T-cell (primary cell): ENCODE results near the gene LAYN. TPM values are rescaled to one million over a fixed set of nuclear protein-coding genes. Genes with fewer than 3 reads are reported as not detected.

Source experiments
- ATAC-seq, 4 experiments: fragments of 200-7000 bp in 3 of 4; fragments of 150-1000 bp in 1 of 4; cut with Tn5 transposase; replicated peaks in 1 of 4; 1 replicate in 3 of 4; 2 replicates in 1 of 4; pipeline ENCODE4 v1.10.0; 2021; ENCODE audit warnings: moderate library complexity in 3 of 4, mild to moderate bottlenecking in 2 of 4, moderate number of reproducible peaks in 1 of 4
- CTCF ChIA-PET, 2 donors: fragments of 300-600 bp; sonication (Branson Sonifier 250); formaldehyde crosslinking; loops; one replicate each; lab custom pipeline; 2022; ENCODE audit warnings: antibody characterized with exemption in 2 of 2; lab: Charles Lee
- POLR2A ChIA-PET, 2 donors: fragments of 300-600 bp; sonication (Branson Sonifier 250); formaldehyde crosslinking; loops; one replicate each; lab custom pipeline; 2022; ENCODE audit warnings: antibody characterized with exemption in 2 of 2; lab: Charles Lee
- DNase-seq, 35 experiments: peaks; one replicate each; pipeline versions ENCODE4 v3.0.0 to v3.0.0-alpha.2; 2013 to 2023
- H3K27ac ChIP-seq: one replicate; pipeline ENCODE4 v1.5.1; 2013; ENCODE audit warnings: low read length
- H3K27me3 ChIP-seq, 2 experiments: replicated peaks in 1 of 2; 1 replicate in 1 of 2; 2 replicates in 1 of 2; pipeline versions ENCODE4 v1.6.1 to v1.7.0; 2013; ENCODE audit warnings: low read length in 1 of 2, mixed read lengths in 1 of 2; ENCODE audit not compliant: control insufficient read depth in 2 of 2, insufficient read depth in 2 of 2; ENCODE audit errors: extremely low read depth in 1 of 2
- H3K36me3 ChIP-seq, 2 donors: 1 replicate in 1 of 2; 2 replicates in 1 of 2; pipeline versions ENCODE4 v1.6.1 to v1.7.0; 2013; ENCODE audit warnings: low read length in 1 of 2; ENCODE audit not compliant: control insufficient read depth in 2 of 2, insufficient read depth in 1 of 2; ENCODE audit errors: extremely low read depth in 1 of 2
- H3K4me1 ChIP-seq, 2 experiments: 1 replicate in 1 of 2; 2 replicates in 1 of 2; pipeline versions ENCODE4 v1.6.1 to v1.7.0; 2013; ENCODE audit warnings: low read length in 2 of 2, mixed read lengths in 1 of 2; ENCODE audit not compliant: insufficient read depth in 2 of 2, control insufficient read depth in 1 of 2; ENCODE audit errors: extremely low read depth in 1 of 2
- H3K4me3 ChIP-seq, 2 donors: 1 replicate in 1 of 2; 2 replicates in 1 of 2; pipeline versions ENCODE4 v1.5.1 to v1.7.0; 2013; ENCODE audit warnings: mild to moderate bottlenecking in 2 of 2, low read length in 1 of 2, moderate library complexity in 1 of 2; ENCODE audit not compliant: control insufficient read depth in 1 of 2; ENCODE audit errors: extremely low read depth in 1 of 2
- H3K9me3 ChIP-seq: 2 replicates; pipeline ENCODE4 v1.7.0; 2013
- H3K27ac Mint-ChIP-seq, 2 donors: one replicate each; pipeline ENCODE4 v1.8.0; 2020 to 2021; ENCODE audit warnings: mild to moderate bottlenecking in 2 of 2, mixed read lengths in 2 of 2
- H3K27me3 Mint-ChIP-seq, 2 donors: one replicate each; pipeline ENCODE4 v1.8.0; 2021 to 2022; ENCODE audit warnings: mixed read lengths in 2 of 2
- H3K36me3 Mint-ChIP-seq: one replicate; pipeline ENCODE4 v1.8.0; 2021; ENCODE audit warnings: mixed read lengths
- H3K4me1 Mint-ChIP-seq, 3 donors: one replicate each; pipeline ENCODE4 v1.8.0; 2020 to 2022; ENCODE audit warnings: mixed read lengths in 3 of 3, mild to moderate bottlenecking in 1 of 3
- H3K4me3 Mint-ChIP-seq, 3 donors: one replicate each; pipeline ENCODE4 v1.8.0; 2020 to 2022; ENCODE audit warnings: mild to moderate bottlenecking in 3 of 3, mixed read lengths in 3 of 3, moderate library complexity in 3 of 3
- H3K9me3 Mint-ChIP-seq, 3 donors: one replicate each; pipeline ENCODE4 v1.8.0; 2020 to 2022; ENCODE audit warnings: mixed read lengths in 3 of 3
- WGBS: methylation state at CpG from one replicate; pipeline ENCODE4 v1.1.5; 2013; ENCODE audit warnings: missing lambda C conversion rate; ENCODE audit not compliant: insufficient coverage; 5-methylcytosine and 5-hydroxymethylcytosine counted together
- total RNA-seq, 35 experiments: library from RNA in 6 of 35; stranded (reverse) in 6 of 35; fragments of 120-200 nt in 1 of 35; gene quantifications; one replicate each; pipeline versions ENCODE4 v1.2.1 to v1.2.4 and lab custom pipeline; 2013 to 2026

Gene LAYN
- total RNA-seq, 5 donors from 2014 or later (not counting 1 experiment from before 2014, with no cell fraction given), result 1.0 to 3.5 (median 2.6) TPM

DNA sequence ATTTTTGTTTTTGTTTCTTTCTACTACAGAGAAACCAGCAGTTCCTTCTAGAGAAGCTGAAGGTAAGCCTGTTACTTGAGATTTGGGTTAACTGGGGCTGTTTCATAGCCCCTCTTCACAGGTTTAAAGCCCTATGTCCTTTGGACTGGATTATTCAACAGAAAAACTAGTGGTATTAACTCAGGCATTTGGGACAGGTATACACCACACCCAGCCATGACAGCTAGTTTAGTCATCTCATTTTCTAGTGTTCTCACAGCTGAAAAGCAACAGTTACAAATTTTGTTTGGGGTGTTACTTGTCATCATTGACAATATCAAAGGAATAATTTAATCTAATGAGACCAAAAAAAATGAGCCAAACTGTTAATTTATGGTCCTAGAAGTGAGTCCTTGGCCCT, 14.0 kb downstream of the LAYN start:
- no peak overlapping the region for H3K4me3 ChIP-seq
- no peak overlapping the region for H3K4me3 Mint-ChIP-seq
- ATAC-seq, result no peak
- H3K27ac ChIP-seq, result no peak overlapping the region
- H3K9me3 ChIP-seq, result no peaks in the 10 kb centered on the region
- H3K4me1 Mint-ChIP-seq, result no peaks in the 10 kb centered on the region
- H3K36me3 ChIP-seq, result no peaks in the 10 kb centered on the region
- H3K36me3 Mint-ChIP-seq, result no peaks in the 10 kb centered on the region
- POLR2A ChIA-PET, result interaction anchor here in 1 of 2 donors (0.6 kb wide), 1 partner anchor 18 kb away, joined by 3 read pairs; no protein-coding TSS in a partner anchor
- no peaks in the 10 kb centered on the region for H3K4me1 ChIP-seq
- no peak for DNase-seq
- H3K27me3 Mint-ChIP-seq, result peaks cover 7 to 9% of the 10 kb centered on the region in 2 donors
- H3K27me3 ChIP-seq, result peaks cover 0 to under 1% of the 10 kb centered on the region in 2 experiments
- CTCF ChIA-PET, result interaction anchor here in 1 of 2 donors (0.6 to 0.7 kb wide), 2 partner anchors 12 to 781 kb away, joined by 3 to 4 read pairs; no protein-coding TSS in a partner anchor
- peaks cover 0 to 14% (median 2%) of the 10 kb centered on the region in 3 donors for H3K9me3 Mint-ChIP-seq
- H3K27ac Mint-ChIP-seq, result no peak overlapping the region

DNA sequence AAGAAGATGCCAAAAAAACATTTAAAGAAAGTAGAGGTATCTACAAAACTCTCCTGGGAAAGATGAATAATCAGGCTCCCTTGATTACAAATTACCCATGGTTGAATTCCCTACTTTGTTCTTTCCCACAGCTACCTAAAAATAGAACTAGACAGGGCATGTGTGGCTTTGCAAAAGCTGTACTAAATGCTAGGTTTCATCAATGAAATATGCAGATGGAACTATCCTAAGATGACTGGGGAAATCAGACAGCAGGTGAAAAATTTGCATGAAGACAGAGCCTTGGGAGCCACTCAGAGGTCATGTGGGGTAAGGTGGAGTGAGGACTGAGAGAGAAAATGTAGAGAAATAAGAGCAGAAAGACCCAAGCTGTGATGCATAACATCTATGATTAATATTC, 14.7 kb downstream of the LAYN start:
- Histone ChIP-seq H3K4me3 (no peak overlapping the region), H3K36me3 (no peaks in the 10 kb centered on the region), H3K27me3 (no peaks in the 10 kb centered on the region), H3K27ac (no peak overlapping the region), H3K9me3 (no peaks in the 10 kb centered on the region), H3K4me1 (no peaks in the 10 kb centered on the region)
- H3K27ac Mint-ChIP-seq, result no peak overlapping the region
- no peak overlapping the region for H3K4me3 Mint-ChIP-seq
- ChIA-PET POLR2A (no interaction called here), CTCF (interaction anchor here in 1 of 2 donors (0.6 kb wide), 1 partner anchor 122 kb away, joined by 3 read pairs; no protein-coding TSS in a partner anchor)
- peaks cover 0 to 14% (median 2%) of the 10 kb centered on the region in 3 donors for H3K9me3 Mint-ChIP-seq
- DNase-seq (no peak), ATAC-seq (no peak)
- peaks cover 4 to 9% of the 10 kb centered on the region in 2 donors for H3K27me3 Mint-ChIP-seq
- H3K4me1 Mint-ChIP-seq, result no peaks in the 10 kb centered on the region
- H3K36me3 Mint-ChIP-seq, result no peaks in the 10 kb centered on the region

DNA sequence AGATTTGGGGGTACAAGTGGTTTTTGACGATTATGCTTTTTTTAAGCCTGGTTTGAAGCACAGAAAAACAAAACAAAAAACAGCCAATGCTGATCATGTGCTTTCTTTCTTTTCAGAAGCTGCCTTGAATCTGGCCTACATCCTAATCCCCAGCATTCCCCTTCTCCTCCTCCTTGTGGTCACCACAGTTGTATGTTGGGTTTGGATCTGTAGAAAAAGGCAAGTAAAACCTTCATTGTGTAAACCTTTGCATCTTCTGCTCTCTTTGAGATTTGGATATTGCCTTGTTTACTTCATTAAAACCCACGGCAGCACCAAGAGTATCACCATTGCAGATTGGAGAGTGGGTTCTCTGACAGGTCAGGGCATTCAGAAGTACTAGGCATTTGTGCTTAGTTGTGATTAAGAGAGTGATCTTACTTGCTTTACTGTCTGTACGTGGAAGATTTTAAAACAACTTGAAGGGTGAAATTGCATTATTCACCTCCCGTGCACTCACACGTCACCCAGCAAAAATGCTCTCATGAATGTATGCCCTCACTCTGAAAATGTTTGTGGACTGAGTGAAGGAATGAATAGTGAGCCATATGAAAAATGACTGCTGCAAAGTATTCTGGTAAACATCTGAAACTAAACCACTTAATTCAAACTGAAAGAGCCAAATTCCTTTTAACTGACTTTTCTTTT, 17.0 kb downstream of the LAYN start:
- ChIA-PET POLR2A (interaction anchor here in 1 of 2 donors (0.7 kb wide), 1 partner anchor 395 kb away, joined by 4 read pairs; no protein-coding TSS in a partner anchor), CTCF (interaction anchor here in 1 of 2 donors (0.6 kb wide), 1 partner anchor 285 kb away, joined by 3 read pairs; no protein-coding TSS in a partner anchor)
- H3K36me3 Mint-ChIP-seq, result no peaks in the 10 kb centered on the region
- WGBS, result 80% methylated on average over 1 of the region's 5 CpGs
- ATAC-seq (no peak), DNase-seq (no peak)
- peaks cover 0 to 14% (median 2%) of the 10 kb centered on the region in 3 donors for H3K9me3 Mint-ChIP-seq
- no peak overlapping the region for H3K27ac Mint-ChIP-seq
- Histone ChIP-seq H3K27me3 (no peaks in the 10 kb centered on the region), H3K9me3 (no peaks in the 10 kb centered on the region), H3K4me3 (no peak overlapping the region), H3K4me1 (no peaks in the 10 kb centered on the region), H3K27ac (no peak overlapping the region), H3K36me3 (no peaks in the 10 kb centered on the region)
- peaks cover 0 to under 1% of the 10 kb centered on the region in 2 donors for H3K27me3 Mint-ChIP-seq
- H3K4me1 Mint-ChIP-seq, result no peaks in the 10 kb centered on the region
- no peak overlapping the region for H3K4me3 Mint-ChIP-seq

GRCh38 chr11:111559800-111560464, 19.4 kb downstream of the LAYN start:
- no peak for ATAC-seq
- no peaks in the 10 kb centered on the region for H3K9me3 ChIP-seq
- Mint-ChIP-seq H3K36me3 (no peaks in the 10 kb centered on the region), H3K4me1 (no peaks in the 10 kb centered on the region), H3K27me3 (no peaks in the 10 kb centered on the region), H3K4me3 (no peak overlapping the region), H3K9me3 (peaks cover 0 to 14% (median 2%) of the 10 kb centered on the region in 3 donors), H3K27ac (no peak overlapping the region)
- no peak overlapping the region for H3K4me3 ChIP-seq
- H3K4me1 ChIP-seq, result no peaks in the 10 kb centered on the region
- 50% methylated on average over 4 of the region's 11 CpGs for WGBS
- POLR2A ChIA-PET, result interaction anchor here in 1 of 2 donors (0.6 kb wide), 1 partner anchor 34 kb away, joined by 4 read pairs; no protein-coding TSS in a partner anchor
- DNase-seq, result no peak
- CTCF ChIA-PET, result interaction anchor here (0.5 to 1.2 kb wide), 4 partner anchors 45 to 445 kb away, joined by 3 to 6 read pairs (median 3); no protein-coding TSS in a partner anchor
- no peaks in the 10 kb centered on the region for H3K36me3 ChIP-seq
- H3K27me3 ChIP-seq, result no peaks in the 10 kb centered on the region
- H3K27ac ChIP-seq, result no peak overlapping the region

- no peak for ATAC-seq
- WGBS, result 100% methylated on average over 1 of the region's 3 CpGs
- H3K4me3 Mint-ChIP-seq, result no peak overlapping the region
Observed at GRCh38 chr11:111560800-111561199, 20.3 kb downstream of the LAYN start.

DNA sequence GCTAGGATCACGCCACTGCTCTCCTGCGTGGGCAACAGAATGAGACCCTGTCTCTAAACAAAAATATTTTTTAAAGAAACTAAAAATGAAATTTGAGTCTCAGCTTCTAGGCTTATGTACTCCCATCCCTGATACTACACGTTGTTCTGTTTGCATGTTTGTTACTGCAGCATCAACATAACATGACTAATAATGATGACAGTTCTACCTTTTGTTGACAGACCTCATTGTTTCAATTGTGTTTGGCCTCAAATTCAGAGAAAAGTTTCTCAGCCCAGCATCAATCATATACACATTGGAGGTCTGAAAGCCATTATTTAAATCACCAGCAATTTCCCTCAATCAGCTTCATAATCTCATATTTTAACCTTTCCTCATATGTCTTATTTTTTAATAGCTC, 20.8 kb downstream of the LAYN start:
- Histone ChIP-seq H3K36me3 (no peaks in the 10 kb centered on the region), H3K4me3 (no peak overlapping the region), H3K9me3 (no peaks in the 10 kb centered on the region), H3K4me1 (no peaks in the 10 kb centered on the region), H3K27ac (no peak overlapping the region), H3K27me3 (no peaks in the 10 kb centered on the region)
- no peaks in the 10 kb centered on the region for H3K4me1 Mint-ChIP-seq
- ChIA-PET POLR2A (interaction anchor here in 1 of 2 donors (0.6 kb wide), 1 partner anchor 534 kb away, joined by 3 read pairs; no protein-coding TSS in a partner anchor), CTCF (interaction anchor here in 1 of 2 donors (0.6 kb wide), 1 partner anchor 217 kb away, joined by 4 read pairs; no protein-coding TSS in a partner anchor)
- DNase-seq, result no peak
- no peak overlapping the region for H3K4me3 Mint-ChIP-seq
- H3K9me3 Mint-ChIP-seq, result peaks cover 0 to 7% (median 0%) of the 10 kb centered on the region in 3 donors
- no peak for ATAC-seq
- H3K27me3 Mint-ChIP-seq, result no peaks in the 10 kb centered on the region
- WGBS, result 88% methylated on average over 1 of the region's 3 CpGs
- H3K36me3 Mint-ChIP-seq, result no peaks in the 10 kb centered on the region
- no peak overlapping the region for H3K27ac Mint-ChIP-seq

More at GRCh38 chr11:111560800-111561199, 20.3 kb downstream of the LAYN start:
- H3K27ac ChIP-seq, result no peak overlapping the region
- Mint-ChIP-seq H3K9me3 (peaks cover 0 to 10% (median 0%) of the 10 kb centered on the region in 3 donors), H3K4me1 (no peaks in the 10 kb centered on the region), H3K27me3 (no peaks in the 10 kb centered on the region), H3K36me3 (no peaks in the 10 kb centered on the region), H3K27ac (no peak overlapping the region)
- H3K4me3 ChIP-seq, result no peak overlapping the region
- ChIA-PET CTCF (interaction anchor here (0.6 to 1.2 kb wide), 3 partner anchors 217 to 444 kb away, joined by 3 read pairs; no protein-coding TSS in a partner anchor), POLR2A (interaction anchor here in 1 of 2 donors (0.6 kb wide), 1 partner anchor 33 kb away, joined by 4 read pairs; no protein-coding TSS in a partner anchor)
- no peaks in the 10 kb centered on the region for H3K4me1 ChIP-seq
- H3K36me3 ChIP-seq, result no peaks in the 10 kb centered on the region
- no peaks in the 10 kb centered on the region for H3K9me3 ChIP-seq
- no peak for DNase-seq
- no peaks in the 10 kb centered on the region for H3K27me3 ChIP-seq
